Peyer's patch (tissue), 4 donors: ENCODE data around the gene ANAPC15. TPM values are rescaled to one million over a fixed set of nuclear protein-coding genes. Genes with fewer than 3 reads are reported as not detected.

ENCODE experiments used
- DNase-seq, 3 donors: peaks; one replicate each; pipeline ENCODE4 v3.0.0-alpha.2; 2017 to 2019
- H3K27ac ChIP-seq, 4 donors: fragments of 200-600 bp; sonication (generic); one replicate each; pipeline ENCODE4 v1.5.1; 2016 to 2019
- H3K27me3 ChIP-seq, 2 donors: fragments of 200-600 bp; sonication (generic); one replicate each; pipeline ENCODE4 v1.5.1; 2019
- H3K36me3 ChIP-seq, 3 donors: fragments of 200-600 bp; sonication (generic); one replicate each; pipeline ENCODE4 v1.5.1; 2016 to 2019
- H3K4me1 ChIP-seq, 4 donors: fragments of 200-600 bp; sonication (generic); one replicate each; pipeline ENCODE4 v1.5.1; 2016 to 2019
- H3K4me3 ChIP-seq, 4 donors: fragments of 200-600 bp; sonication (generic); 1 replicate in 3 of 4; 2 replicates in 1 of 4; pipeline ENCODE4 v1.5.1; 2016 to 2019; ENCODE audit warnings: mild to moderate bottlenecking in 1 of 4
- H3K9me3 ChIP-seq, 4 donors: fragments of 200-600 bp; sonication (generic); one replicate each; pipeline ENCODE4 v1.5.1; 2016 to 2019; ENCODE audit warnings: mild to moderate bottlenecking in 1 of 4
- CTCF ChIP-seq, 6 experiments: fragments of 450-650 bp in 4 of 6; fragments of 200-600 bp in 2 of 6; sonication (generic) in 1 of 6; IDR thresholded peaks; one replicate each; pipeline ENCODE4 v1.5.1; 2017 to 2019; ENCODE audit warnings: antibody characterized with exemption in 6 of 6, mild to moderate bottlenecking in 3 of 6, moderate library complexity in 1 of 6
- POLR2A ChIP-seq, 2 donors: fragments of 450-650 bp; IDR thresholded peaks; one replicate each; pipeline ENCODE4 v1.5.1; 2017; ENCODE audit warnings: antibody characterized with exemption in 2 of 2, mild to moderate bottlenecking in 2 of 2, moderate library complexity in 2 of 2
- total RNA-seq, 4 donors: library from RNA; depleted of rRNA; stranded (reverse); fragments of >200 nt; gene quantifications; one replicate each; pipeline ENCODE4 v1.1.0, GENCODE V29; 2016

Gene ANAPC15
- total RNA-seq, 4 donors from 2014 or later: 24.5 to 56.1 (median 43.0) TPM

DNA sequence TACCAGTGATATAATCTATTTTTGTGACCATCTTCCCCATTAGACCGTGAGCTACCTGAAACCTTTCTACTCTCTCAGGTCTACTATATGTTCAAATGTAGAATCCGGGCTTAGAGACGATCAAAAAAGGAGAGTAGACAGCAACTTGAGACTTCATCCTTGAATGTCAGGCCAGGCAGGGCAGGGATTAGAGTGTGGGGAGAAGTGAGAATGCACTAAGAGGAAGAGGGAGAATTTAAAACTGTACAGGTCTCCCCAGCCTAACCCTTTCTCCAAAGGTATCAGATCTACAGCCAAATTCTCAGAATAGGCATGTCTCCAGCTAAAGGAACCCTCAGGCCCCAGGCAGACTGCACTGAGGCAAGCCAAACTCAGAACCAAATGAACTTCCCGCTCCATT lies 10.3 kb downstream of the ANAPC15 start:
- DNase-seq: no peak
- TF ChIP-seq CTCF (IDR thresholded peaks at IDR 0.05): no peak
- no peak for TF ChIP-seq POLR2A (IDR thresholded peaks at IDR 0.05)
- no peaks in the 10 kb centered on the region for H3K9me3 ChIP-seq
- H3K4me3 ChIP-seq: peak overlapping the region; percentile 73 to 95 (median 82)
- H3K36me3 ChIP-seq: peaks cover 0 to 22% (median 0%) of the 10 kb centered on the region in 3 donors
- H3K4me1 ChIP-seq: peaks cover 0 to 30% (median 8%) of the 10 kb centered on the region in 4 donors
- H3K27me3 ChIP-seq: no peaks in the 10 kb centered on the region
- peak overlapping the region; percentile 88 to 99 (median 92) for H3K27ac ChIP-seq

DNA sequence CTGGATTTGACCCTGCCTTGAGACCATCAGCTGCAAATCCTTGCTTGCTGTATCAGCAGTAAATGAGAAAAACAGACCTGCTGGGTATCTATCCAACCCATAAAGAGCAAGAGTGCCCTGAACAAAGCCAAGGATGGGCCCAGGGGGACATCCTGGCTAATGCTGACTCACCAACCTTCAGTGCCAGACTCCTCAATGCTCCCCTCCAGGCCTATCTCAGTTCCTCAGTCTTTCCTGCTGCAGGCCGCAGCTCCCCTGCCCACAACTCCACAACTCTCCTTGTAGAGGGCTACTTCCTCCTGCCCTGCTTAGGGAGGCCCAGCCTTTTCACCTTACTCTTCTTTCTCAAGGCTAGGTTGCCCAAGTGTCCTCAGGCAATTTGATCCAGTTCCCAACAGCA lies 12.0 kb downstream of the ANAPC15 start:
- Histone ChIP-seq H3K27ac (peak overlapping the region in 1 of 4 donors; percentile 4), H3K4me1 (peaks cover 0 to 30% (median 8%) of the 10 kb centered on the region in 4 donors)
- TF ChIP-seq CTCF (IDR thresholded peaks at IDR 0.05): no peak
- no peak for TF ChIP-seq POLR2A (IDR thresholded peaks at IDR 0.05)

DNA sequence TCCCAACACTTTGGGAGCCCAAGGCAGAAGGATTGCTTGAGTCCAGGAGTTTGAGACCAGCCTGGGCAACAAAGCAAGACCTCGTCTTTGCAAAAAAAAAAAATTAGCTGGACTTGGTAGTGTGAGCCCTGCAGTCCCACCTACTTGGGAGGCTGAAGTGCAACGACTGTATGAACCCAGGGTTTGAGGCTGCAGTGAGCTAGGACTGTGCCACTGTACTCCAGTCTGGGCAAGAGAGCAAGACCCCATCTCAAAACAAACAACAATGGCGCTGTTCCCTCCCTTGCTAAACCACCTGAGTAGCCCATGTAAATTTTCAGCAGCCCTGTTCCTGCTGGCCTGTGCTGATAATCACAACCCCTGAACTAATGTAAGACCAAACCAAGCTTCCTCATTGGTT lies 12.5 kb downstream of the ANAPC15 start:
- H3K27ac ChIP-seq: no peak overlapping the region
- peaks cover 0 to 44% (median 0%) of the 10 kb centered on the region in 3 donors for H3K36me3 ChIP-seq
- H3K4me1 ChIP-seq: peaks cover 0 to 30% (median 8%) of the 10 kb centered on the region in 4 donors
- no peaks in the 10 kb centered on the region for H3K27me3 ChIP-seq
- H3K4me3 ChIP-seq: no peak overlapping the region
- no peaks in the 10 kb centered on the region for H3K9me3 ChIP-seq
- DNase-seq: no peak
- TF ChIP-seq POLR2A (IDR thresholded peaks at IDR 0.05) (no peak), CTCF (IDR thresholded peaks at IDR 0.05) (no peak)

More for the DNA sequence above, 12.0 kb downstream of the ANAPC15 start:
- Histone ChIP-seq H3K36me3 (peaks cover 0 to 39% (median 0%) of the 10 kb centered on the region in 3 donors), H3K4me3 (no peak overlapping the region), H3K9me3 (no peaks in the 10 kb centered on the region), H3K27me3 (no peaks in the 10 kb centered on the region)
- DNase-seq: no peak

- DNase-seq: no peak
- Histone ChIP-seq H3K36me3 (peaks cover 0 to 53% (median 0%) of the 10 kb centered on the region in 3 donors), H3K4me3 (no peak overlapping the region), H3K27me3 (no peaks in the 10 kb centered on the region), H3K27ac (no peak overlapping the region), H3K9me3 (no peaks in the 10 kb centered on the region), H3K4me1 (peaks cover 0 to 26% (median 8%) of the 10 kb centered on the region in 4 donors)
- TF ChIP-seq POLR2A (IDR thresholded peaks at IDR 0.05) (no peak), CTCF (IDR thresholded peaks at IDR 0.05) (no peak)
Measured at GRCh38 chr11:72098741-72099140, 13.8 kb downstream of the ANAPC15 start.

GRCh38 chr11:72091292-72091691 lies 21.2 kb downstream of the ANAPC15 start:
- Histone ChIP-seq H3K36me3 (peaks cover 0 to 26% (median 0%) of the 10 kb centered on the region in 3 donors), H3K27ac (peak overlapping the region in 1 of 4 donors; percentile 31), H3K9me3 (no peaks in the 10 kb centered on the region), H3K27me3 (no peaks in the 10 kb centered on the region), H3K4me3 (no peak overlapping the region), H3K4me1 (peaks cover 0 to 9% (median 0%) of the 10 kb centered on the region in 4 donors)
- TF ChIP-seq POLR2A (IDR thresholded peaks at IDR 0.05): no peak
- peak; percentile 59 to 96 (median 88) for TF ChIP-seq CTCF (IDR thresholded peaks at IDR 0.05)
- peak; percentile 73 to 88 (median 79) for DNase-seq
